ENCODE results near the gene IL20.

IL20 gene

GRCh38 chr1:206834711-206835110 is 30.7 kb upstream of the IL20 start:
- no peak for TF ChIP-seq CTCF (IDR thresholded peaks at IDR 0.05)

GRCh38 chr1:206835186-206835585 is 30.2 kb upstream of the IL20 start:
- no peak for TF ChIP-seq CTCF (IDR thresholded peaks at IDR 0.05)

- TF ChIP-seq CTCF (IDR thresholded peaks at IDR 0.05): no peak
These were observed 29.3 kb upstream of the IL20 start for GRCh38 chr1:206836111-206836510.

DNA sequence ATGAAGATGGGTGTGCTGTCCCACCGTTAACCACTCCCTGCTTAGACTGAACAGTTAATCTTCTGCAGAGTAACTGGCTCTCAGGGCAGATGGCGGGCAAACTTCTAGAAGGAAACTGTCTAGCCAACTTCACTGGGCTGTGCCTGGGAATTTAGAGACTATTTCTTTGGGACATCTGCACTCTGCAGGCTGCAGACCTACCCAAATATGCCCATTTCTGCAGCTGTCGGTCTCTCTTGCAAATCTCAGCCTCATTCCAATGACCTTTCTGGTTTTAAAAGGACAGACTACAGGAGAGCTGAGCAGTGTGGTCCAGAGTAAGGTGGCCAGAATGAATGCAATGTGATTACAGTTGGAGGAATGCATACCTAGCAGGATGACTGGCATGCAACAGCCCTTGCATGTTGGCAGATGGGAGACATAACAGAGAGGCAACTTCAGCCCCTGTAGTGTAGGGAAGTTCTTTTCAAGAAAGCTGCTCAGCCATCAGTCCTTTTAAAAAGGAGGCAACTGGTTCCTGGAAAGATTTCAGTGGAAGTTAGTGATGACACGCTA is 26.3 kb upstream of the IL20 start:
- TF ChIP-seq CTCF (IDR thresholded peaks at IDR 0.05): no peak

- no peak for TF ChIP-seq CTCF (IDR thresholded peaks at IDR 0.05)
These were observed 25.6 kb upstream of the IL20 start for GRCh38 chr1:206839857-206840256.

DNA sequence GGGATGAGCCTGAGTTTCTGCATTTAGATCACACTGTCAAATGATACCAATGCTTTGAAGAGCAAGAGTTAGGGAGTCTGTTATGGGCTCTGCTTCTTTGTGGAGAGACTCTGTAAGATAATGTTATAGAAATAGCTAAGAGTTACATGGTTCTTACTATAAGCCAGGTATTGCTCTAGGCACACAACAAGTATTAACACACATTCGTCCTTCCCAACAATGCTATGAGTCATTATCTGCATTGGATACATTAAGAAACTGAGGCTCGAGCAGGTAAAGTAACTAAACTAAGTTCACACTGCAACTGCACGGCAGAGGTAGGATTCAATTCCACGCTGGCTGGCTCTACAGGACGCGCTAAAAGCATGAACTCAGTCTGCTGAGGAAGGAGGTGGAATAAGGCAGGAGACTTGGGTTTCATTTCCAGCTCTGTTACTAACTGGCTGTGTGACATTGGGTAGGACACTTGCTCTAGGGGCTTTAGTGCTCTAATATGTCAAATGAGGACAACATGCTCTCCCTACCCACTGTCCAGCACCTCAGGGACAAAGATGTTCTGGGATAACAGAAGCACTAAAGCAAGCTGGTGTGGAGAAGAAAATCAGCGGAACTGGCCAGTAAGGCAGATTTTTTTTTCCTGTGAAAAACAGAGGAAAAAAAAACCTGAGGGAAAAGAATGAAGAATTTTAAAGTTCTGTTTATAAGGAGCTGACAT is 23.7 kb upstream of the IL20 start:
- no peak for TF ChIP-seq CTCF (IDR thresholded peaks at IDR 0.05)

GRCh38 chr1:206842854-206843253 is 22.6 kb upstream of the IL20 start:
- no peak for TF ChIP-seq CTCF (IDR thresholded peaks at IDR 0.05)

All from LNCAP (cell line).